GM21717 (cell line): ENCODE data around the gene IFT122.

Source experiments
- ATAC-seq: cut with Tn5 transposase; IDR thresholded peaks from one replicate; pipeline ENCODE4 v1.9.1; 2021; ENCODE audit warnings: mild to moderate bottlenecking, moderate library complexity; ENCODE audit not compliant: unreplicated experiment

IFT122 gene

DNA sequence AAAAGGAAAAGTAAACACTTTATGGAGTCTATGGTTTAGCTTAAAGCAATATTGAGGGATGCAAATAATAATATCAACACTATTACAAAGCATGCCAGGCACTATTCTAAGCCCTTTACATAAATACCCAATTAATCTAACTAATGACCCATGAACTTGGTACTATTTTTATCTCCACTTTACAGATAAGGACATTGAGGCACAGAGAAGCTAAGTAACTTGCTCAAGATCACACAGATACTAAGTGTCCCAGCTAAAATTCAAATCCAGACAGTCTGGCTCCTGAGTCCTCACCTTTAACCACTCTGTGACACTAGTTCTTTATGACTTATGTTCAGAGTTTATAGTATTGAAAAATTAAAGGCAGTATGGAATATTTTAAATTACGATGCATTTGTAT, 5.9 kb upstream of the IFT122 start:
- ATAC-seq: no peak

GRCh38 chr3:129435367-129435766, 4.7 kb upstream of the IFT122 start:
- ATAC-seq: no peak

- no peak for ATAC-seq
Observed at GRCh38 chr3:129439226-129439816, 703 bp upstream of the IFT122 start.

DNA sequence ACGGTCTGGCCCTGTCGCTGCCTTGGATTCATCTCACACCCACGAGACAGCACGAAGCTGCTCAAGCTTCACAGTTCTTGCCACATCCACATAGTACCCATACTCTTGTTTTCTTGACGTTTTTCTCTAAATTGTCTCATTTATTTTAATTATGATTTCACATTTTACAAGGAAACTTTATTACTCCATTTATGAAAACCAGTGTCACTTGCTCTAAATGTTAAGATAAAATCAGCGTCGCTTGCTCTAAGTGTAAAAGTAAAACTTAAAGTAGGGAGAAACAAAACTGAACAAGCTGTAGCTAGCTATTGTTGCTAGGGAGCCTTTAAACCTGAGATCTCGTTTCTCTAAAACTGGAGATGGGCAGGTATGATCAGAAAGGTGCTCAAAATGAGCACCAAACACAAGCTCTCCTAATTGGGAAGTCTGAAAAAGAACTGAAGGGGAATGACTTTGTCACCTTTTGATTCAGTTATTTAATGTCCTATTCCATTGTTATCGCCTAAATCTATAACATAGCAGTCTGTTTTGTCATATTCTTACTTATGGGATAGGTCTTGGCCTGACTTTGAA, 680 bp downstream of the IFT122 start:
- ATAC-seq: no peak

GRCh38 chr3:129441215-129441614, 1.2 kb downstream of the IFT122 start:
- no peak for ATAC-seq

GRCh38 chr3:129441782-129442181, 1.8 kb downstream of the IFT122 start:
- ATAC-seq: no peak

DNA sequence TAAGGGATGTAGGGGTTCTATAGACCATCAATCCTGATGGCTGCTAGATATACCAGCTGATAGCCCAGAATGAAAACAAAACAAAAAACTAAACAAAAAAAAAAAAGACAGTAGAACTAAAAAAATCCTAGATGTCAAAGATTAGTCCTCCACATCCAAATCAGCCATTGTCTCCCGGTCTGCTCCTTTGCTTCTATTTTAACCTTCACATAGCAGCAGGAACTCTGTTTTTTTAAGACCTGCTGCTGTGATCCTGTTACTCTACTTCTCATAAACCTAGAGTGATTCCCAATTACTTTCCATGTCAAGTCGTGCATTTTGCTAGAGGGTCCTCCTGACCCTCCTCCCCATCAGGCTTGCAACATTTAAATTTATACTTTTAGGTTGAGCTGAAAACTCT, 2.5 kb downstream of the IFT122 start:
- no peak for ATAC-seq

DNA sequence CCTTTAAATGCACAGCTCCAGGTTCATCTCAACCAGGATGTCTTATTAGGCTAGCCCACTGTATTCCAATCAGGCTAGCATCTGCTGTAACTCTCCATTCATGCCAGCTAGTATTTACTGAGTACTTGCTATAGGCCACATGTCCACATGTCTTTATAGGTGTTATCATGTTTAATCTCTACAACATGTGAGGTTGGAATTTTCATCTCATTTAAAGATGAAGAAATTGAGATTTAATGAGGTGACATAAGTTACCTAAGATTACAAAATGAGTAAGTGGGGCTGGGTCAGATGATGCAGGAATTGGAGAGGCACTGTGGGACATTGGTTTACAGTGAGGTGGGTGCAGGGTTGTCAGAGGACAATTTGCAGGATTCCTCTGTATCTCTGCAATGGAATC, 2.9 kb downstream of the IFT122 start:
- ATAC-seq: no peak

DNA sequence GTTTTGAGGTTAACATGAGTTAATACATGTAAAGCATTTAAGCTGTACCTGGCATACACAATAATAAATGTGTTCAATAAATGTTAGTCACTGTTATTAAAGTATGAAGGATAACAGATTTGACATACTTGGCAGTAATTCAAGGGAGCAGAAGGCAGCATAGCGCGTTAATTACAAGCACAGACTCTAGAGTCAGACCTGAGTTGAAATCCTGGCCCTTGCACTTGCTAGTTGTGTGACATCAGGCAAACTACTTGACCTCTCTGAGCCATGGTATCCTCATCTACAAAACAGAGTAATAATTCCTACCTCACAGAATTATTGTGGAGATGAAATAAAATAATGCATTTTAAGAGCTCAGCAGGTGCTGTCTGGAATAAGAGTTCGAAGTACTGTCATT, 5.4 kb downstream of the IFT122 start:
- ATAC-seq: no peak

GRCh38 chr3:129446926-129447325, 6.9 kb downstream of the IFT122 start:
- ATAC-seq: no peak

GRCh38 chr3:129448186-129448895, 8.3 kb downstream of the IFT122 start:
- no peak for ATAC-seq

GRCh38 chr3:129449279-129450115, 9.5 kb downstream of the IFT122 start:
- ATAC-seq: no peak

GRCh38 chr3:129453732-129454131, 13.7 kb downstream of the IFT122 start:
- ATAC-seq: no peak

- no peak for ATAC-seq
Observed at GRCh38 chr3:129460155-129460554, 20.1 kb downstream of the IFT122 start.

GRCh38 chr3:129460572-129460971, 20.5 kb downstream of the IFT122 start:
- no peak for ATAC-seq

DNA sequence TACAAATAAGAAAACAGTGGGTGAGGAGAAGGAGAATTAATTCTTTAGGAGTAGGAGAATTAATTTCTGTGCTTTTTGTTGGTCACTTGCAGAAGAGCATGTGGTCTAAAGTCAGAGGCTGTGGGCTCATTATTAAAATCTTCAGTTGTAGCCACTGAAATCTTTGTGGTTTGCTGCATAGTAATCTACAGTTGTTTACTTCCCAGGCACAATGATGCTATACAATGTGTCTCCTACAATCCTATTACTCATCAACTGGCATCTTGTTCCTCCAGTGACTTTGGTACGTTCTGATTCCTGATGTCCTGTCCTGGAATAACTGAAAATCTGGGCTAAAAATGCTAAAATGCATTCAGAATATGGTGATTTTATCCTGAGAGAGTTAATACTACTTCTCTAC, 21.0 kb downstream of the IFT122 start:
- ATAC-seq: no peak

GRCh38 chr3:129461461-129462146, 21.6 kb downstream of the IFT122 start:
- no peak for ATAC-seq

- ATAC-seq: no peak
Observed at GRCh38 chr3:129462361-129462968, 22.4 kb downstream of the IFT122 start.

DNA sequence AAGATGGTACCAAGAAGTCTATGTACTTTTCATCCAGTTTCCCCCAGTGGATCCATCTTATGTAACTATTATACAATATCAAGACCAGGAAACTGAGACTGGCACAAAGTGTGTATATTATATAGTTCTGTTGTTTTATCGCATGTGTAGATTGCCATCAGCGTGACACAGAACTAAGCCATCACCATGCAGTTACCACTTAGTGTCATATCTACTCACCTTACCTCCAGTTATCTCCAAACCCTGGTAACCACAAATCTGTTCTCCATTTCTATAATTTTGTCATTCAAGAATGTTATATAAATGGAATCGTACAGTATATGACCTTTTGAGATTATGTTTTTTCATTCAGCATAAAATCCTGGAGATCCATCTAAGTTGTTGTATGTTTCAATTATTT, 23.1 kb downstream of the IFT122 start:
- ATAC-seq: no peak

GRCh38 chr3:129463716-129464115, 23.7 kb downstream of the IFT122 start:
- no peak for ATAC-seq

- no peak for ATAC-seq
Observed at GRCh38 chr3:129467932-129468331, 27.9 kb downstream of the IFT122 start.
